GM04503 (cell line): Measurements from ENCODE around the gene TBX20.
"Not testable (repeated sequence)": the region's sequence is repeated elsewhere in the genome, so short reads cannot be mapped to it uniquely, and the experiment has no call there.

ENCODE experiments used
- DNase-seq: peaks from one replicate; pipeline ENCODE4 v3.0.0-alpha.2; 2012; ENCODE audit warnings: low read depth

TBX20 gene

GRCh38 chr7:35220176-35220575, 33.7 kb downstream of the TBX20 start:
- not testable (repeated sequence) for DNase-seq

GRCh38 chr7:35216033-35216432, 37.9 kb downstream of the TBX20 start:
- DNase-seq, result not testable (repeated sequence)

- not testable (repeated sequence) for DNase-seq
Measured at GRCh38 chr7:35215063-35215462, 38.8 kb downstream of the TBX20 start.

GRCh38 chr7:35206924-35207323, 47.0 kb downstream of the TBX20 start:
- DNase-seq, result not testable (repeated sequence)

GRCh38 chr7:35204850-35205249, 49.0 kb downstream of the TBX20 start:
- not testable (repeated sequence) for DNase-seq

GRCh38 chr7:35204031-35204430, 49.9 kb downstream of the TBX20 start:
- not testable (repeated sequence) for DNase-seq

GRCh38 chr7:35202353-35202752, 51.5 kb downstream of the TBX20 start:
- DNase-seq, result not testable (repeated sequence)

- not testable (repeated sequence) for DNase-seq
Measured at GRCh38 chr7:35200170-35200569, 53.7 kb downstream of the TBX20 start.

- DNase-seq, result peak; percentile 14
Measured at GRCh38 chr7:35198370-35199140, 55.3 kb downstream of the TBX20 start.

- DNase-seq, result not testable (repeated sequence)
Measured at GRCh38 chr7:35191571-35191970, 62.3 kb downstream of the TBX20 start.

- DNase-seq, result not testable (repeated sequence)
Measured at GRCh38 chr7:35190146-35190773, 63.6 kb downstream of the TBX20 start.

- not testable (repeated sequence) for DNase-seq
Measured at GRCh38 chr7:35186751-35187150, 67.1 kb downstream of the TBX20 start.

- no peak for DNase-seq
Measured at GRCh38 chr7:35185908-35186731, 67.8 kb downstream of the TBX20 start.

- not testable (repeated sequence) for DNase-seq
Measured at GRCh38 chr7:35185578-35185907, 68.4 kb downstream of the TBX20 start.

- not testable (repeated sequence) for DNase-seq
Measured at GRCh38 chr7:35184961-35185360, 68.9 kb downstream of the TBX20 start.

- DNase-seq, result not testable (repeated sequence)
Measured at GRCh38 chr7:35183873-35184503, 69.9 kb downstream of the TBX20 start.

- DNase-seq, result not testable (repeated sequence)
Measured at GRCh38 chr7:35180665-35181064, 73.2 kb downstream of the TBX20 start.

GRCh38 chr7:35173176-35173575, 80.7 kb downstream of the TBX20 start:
- not testable (repeated sequence) for DNase-seq

- DNase-seq, result not testable (repeated sequence)
Measured at GRCh38 chr7:35172131-35172530, 81.8 kb downstream of the TBX20 start.

GRCh38 chr7:35167658-35168057, 86.2 kb downstream of the TBX20 start:
- not testable (repeated sequence) for DNase-seq

- DNase-seq, result not testable (repeated sequence)
Measured at GRCh38 chr7:35167158-35167557, 86.7 kb downstream of the TBX20 start.
